ENCODE measurements around the gene PRPF19. TPM values are rescaled to one million over a fixed set of nuclear protein-coding genes. Genes with fewer than 3 reads are reported as not detected.

PRPF19 gene
- total and polyA plus RNA-seq, 4 donors: 49.0 to 115 (median 77.4) TPM

DNA sequence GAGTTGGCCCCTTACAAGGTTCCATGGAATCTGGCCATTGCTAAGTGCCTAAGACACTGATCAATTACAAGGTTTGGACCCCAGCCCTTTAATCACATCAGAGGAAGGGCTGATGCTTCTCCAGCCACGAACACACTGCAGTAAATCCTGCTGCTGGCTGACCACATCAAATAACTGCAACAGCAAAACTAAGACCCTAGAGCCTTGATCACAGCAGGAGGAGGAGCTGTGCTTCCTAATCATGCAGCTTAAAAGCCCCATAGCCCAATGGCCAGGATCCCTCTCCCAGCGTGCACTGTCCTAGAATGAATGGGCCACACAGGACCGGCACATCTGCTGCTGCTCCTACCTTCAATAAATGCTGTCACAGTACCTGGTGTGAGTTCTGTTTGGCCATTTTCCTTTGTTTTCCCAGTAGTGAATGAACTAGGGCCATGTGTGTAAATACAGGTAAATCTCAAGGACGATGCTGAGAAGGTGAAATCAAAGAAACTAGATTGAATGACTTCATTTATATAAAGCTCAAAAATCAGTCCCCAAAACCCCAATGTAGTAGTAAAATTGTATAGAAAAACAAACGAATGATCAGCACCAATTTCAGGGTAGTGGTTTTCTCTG, 26.3 kb downstream of the PRPF19 start:
- H3K36me3 ChIP-seq (ENCODE audit: control insufficient read depth, insufficient read depth, low read length): peaks cover 12% of the 10 kb centered on the region
- no peak overlapping the region for H3K4me3 ChIP-seq (ENCODE audit: low read depth, low read length)
- H3K27ac ChIP-seq (ENCODE audit: low read depth, low read length): no peak overlapping the region
- no peaks in the 10 kb centered on the region for H3K9me3 ChIP-seq (ENCODE audit: control insufficient read depth, insufficient read depth, low read length)
- DNase-seq (ENCODE audit: low read depth in 4 of 6, low spot score in 6 of 6): peak in 1 of 6 donors; percentile 41
- WGBS (ENCODE audit: insufficient coverage): 44% methylated on average over 2 of the region's 5 CpGs
- no peaks in the 10 kb centered on the region for H3K27me3 ChIP-seq (ENCODE audit: control insufficient read depth, insufficient read depth, low read length)
- H3K4me1 ChIP-seq (ENCODE audit: control insufficient read depth, insufficient read depth, low read length): peaks cover 8% of the 10 kb centered on the region

DNA sequence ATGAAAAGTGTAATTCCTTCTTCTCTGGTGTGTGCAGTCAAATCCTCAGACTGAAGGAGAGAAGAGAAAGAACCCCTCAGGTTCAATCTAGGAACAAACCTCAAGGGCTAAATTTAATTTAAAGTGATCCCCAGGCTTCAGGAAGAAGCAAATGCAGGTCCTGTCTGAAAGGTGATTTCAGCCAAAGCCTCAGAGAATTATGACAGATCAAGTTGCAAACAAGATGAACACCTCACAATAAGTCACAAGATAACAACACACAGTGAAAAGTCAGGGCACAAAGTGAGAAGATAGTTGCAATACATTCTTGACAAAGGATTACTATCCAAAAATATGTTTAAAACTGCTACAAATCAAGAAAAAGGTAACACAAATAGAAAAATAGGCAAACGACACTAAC, 27.3 kb downstream of the PRPF19 start:
- DNase-seq (ENCODE audit: low read depth in 4 of 6, low spot score in 6 of 6): no peak
- H3K27me3 ChIP-seq (ENCODE audit: control insufficient read depth, insufficient read depth, low read length): no peaks in the 10 kb centered on the region
- H3K4me1 ChIP-seq (ENCODE audit: control insufficient read depth, insufficient read depth, low read length): peaks cover 11% of the 10 kb centered on the region
- H3K9me3 ChIP-seq (ENCODE audit: control insufficient read depth, insufficient read depth, low read length): no peaks in the 10 kb centered on the region
- H3K27ac ChIP-seq (ENCODE audit: low read depth, low read length): peak overlapping the region; percentile 10
- no CpG with 5 or more reads among the region's 1 CpG for WGBS (ENCODE audit: insufficient coverage)
- peaks cover 19% of the 10 kb centered on the region for H3K36me3 ChIP-seq (ENCODE audit: control insufficient read depth, insufficient read depth, low read length)
- H3K4me3 ChIP-seq (ENCODE audit: low read depth, low read length): no peak overlapping the region

DNA sequence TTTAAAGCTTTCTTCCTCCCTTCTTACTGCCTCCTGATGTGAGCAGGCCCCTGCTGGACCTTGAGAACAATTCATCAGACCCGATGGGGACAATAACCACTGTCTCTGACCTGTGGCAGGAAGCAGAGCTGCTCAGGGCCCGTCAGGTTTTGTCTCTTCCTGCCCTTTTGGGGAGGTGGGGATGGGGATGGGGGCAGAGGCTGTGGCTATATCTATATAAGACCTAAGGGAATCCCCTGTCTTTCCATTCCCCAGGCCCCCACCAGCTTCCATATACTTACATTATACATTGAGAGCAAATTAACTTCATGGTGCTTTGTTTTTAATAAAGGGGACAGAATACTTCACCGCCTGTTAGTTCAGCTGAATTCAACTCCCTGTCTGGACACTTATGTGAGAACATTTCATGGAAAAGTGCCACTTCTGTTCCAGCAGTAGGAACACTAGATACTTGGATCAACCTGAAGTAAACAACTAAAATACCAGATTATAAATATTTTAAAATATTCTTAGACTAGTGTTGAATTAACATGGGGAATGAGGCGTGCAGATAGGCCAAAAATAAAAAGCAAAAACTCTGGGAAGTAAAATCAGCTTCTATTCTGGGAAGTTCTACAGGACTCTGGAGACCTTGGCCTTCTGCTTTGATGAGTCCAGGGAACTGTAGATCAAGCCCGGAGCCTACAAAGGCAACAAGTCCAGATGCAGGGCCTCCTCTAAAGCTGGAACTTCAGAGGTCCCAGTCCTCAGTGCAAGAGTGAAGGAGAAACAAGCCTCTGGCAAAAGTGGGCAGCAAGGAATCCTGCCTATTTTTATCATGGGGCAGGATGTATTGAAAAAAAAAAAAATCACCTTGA, 27.9 kb downstream of the PRPF19 start:
- Histone ChIP-seq H3K4me3 (ENCODE audit: low read depth, low read length) (no peak overlapping the region), H3K4me1 (ENCODE audit: control insufficient read depth, insufficient read depth, low read length) (peaks cover 11% of the 10 kb centered on the region), H3K9me3 (ENCODE audit: control insufficient read depth, insufficient read depth, low read length) (no peaks in the 10 kb centered on the region), H3K27me3 (ENCODE audit: control insufficient read depth, insufficient read depth, low read length) (no peaks in the 10 kb centered on the region), H3K27ac (ENCODE audit: low read depth, low read length) (peak overlapping the region; percentile 10), H3K36me3 (ENCODE audit: control insufficient read depth, insufficient read depth, low read length) (peaks cover 19% of the 10 kb centered on the region)
- no peak for DNase-seq (ENCODE audit: low read depth in 4 of 6, low spot score in 6 of 6)
- WGBS (ENCODE audit: insufficient coverage): 63% methylated on average over 3 of the region's 5 CpGs

DNA sequence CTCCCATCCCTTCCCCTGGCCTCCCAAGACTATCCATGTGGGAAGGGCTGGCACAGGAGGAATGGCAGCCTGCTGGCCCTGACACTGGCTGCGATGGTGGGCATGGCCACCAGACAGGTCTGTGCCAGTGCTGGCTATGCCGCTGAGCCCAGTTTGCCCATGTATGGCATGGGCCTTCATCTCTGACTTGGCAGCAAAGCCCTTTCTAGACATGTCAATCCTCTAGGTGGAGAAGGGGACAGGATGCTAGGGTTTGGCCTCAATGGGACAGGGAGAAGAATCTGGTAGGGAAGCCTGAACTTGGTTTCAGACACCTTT, 30.3 kb downstream of the PRPF19 start:
- Histone ChIP-seq H3K4me1 (ENCODE audit: control insufficient read depth, insufficient read depth, low read length) (peaks cover 26% of the 10 kb centered on the region), H3K9me3 (ENCODE audit: control insufficient read depth, insufficient read depth, low read length) (no peaks in the 10 kb centered on the region), H3K4me3 (ENCODE audit: low read depth, low read length) (no peak overlapping the region), H3K36me3 (ENCODE audit: control insufficient read depth, insufficient read depth, low read length) (peaks cover 19% of the 10 kb centered on the region), H3K27ac (ENCODE audit: low read depth, low read length) (no peak overlapping the region), H3K27me3 (ENCODE audit: control insufficient read depth, insufficient read depth, low read length) (no peaks in the 10 kb centered on the region)
- 93% methylated on average over 2 of the region's 2 CpGs for WGBS (ENCODE audit: insufficient coverage)
- DNase-seq (ENCODE audit: low read depth in 4 of 6, low spot score in 6 of 6): no peak

DNA sequence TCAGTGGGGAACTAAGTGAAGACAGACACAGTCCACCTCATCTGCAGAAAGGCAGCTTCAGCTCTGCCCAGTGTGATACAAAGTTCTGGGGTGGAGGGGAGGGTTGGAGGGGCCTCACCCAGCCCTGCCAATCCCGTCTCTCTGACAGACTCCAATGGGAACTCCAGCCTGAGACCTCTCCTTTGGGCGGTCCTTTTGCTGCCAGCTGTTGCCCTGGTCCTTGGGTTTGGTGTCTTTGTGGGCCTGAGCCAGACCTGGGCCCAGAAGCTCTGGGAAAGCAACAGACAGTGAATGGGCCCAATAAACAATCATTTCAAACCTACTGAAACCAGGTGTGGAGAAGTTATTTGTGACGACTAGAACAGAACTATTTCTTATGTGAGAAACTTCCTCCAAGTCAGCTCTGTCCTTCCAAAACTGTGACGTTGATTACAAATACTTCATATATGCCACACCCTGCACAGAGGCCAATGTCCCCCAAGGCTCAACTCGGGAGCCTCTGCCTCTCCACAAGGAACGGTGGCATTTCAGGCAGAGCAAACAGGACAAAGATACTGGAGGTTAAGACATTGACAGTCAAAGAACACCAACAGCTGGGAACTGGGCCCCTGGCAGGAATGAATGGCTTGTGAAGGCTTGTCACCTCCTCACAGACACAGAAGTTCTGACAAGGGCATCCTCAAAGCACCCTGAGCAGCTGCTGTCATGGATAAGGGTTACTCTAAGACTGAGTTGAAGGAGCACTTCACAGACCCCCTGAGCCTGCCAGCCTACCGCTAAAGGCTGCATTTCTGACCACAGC, 30.8 kb downstream of the PRPF19 start:
- H3K27ac ChIP-seq (ENCODE audit: low read depth, low read length): no peak overlapping the region
- no peaks in the 10 kb centered on the region for H3K9me3 ChIP-seq (ENCODE audit: control insufficient read depth, insufficient read depth, low read length)
- H3K36me3 ChIP-seq (ENCODE audit: control insufficient read depth, insufficient read depth, low read length): peaks cover 17% of the 10 kb centered on the region
- no peaks in the 10 kb centered on the region for H3K27me3 ChIP-seq (ENCODE audit: control insufficient read depth, insufficient read depth, low read length)
- H3K4me3 ChIP-seq (ENCODE audit: low read depth, low read length): no peak overlapping the region
- DNase-seq (ENCODE audit: low read depth in 4 of 6, low spot score in 6 of 6): no peak
- H3K4me1 ChIP-seq (ENCODE audit: control insufficient read depth, insufficient read depth, low read length): peaks cover 28% of the 10 kb centered on the region
- WGBS (ENCODE audit: insufficient coverage): 98% methylated on average over 5 of the region's 7 CpGs

DNA sequence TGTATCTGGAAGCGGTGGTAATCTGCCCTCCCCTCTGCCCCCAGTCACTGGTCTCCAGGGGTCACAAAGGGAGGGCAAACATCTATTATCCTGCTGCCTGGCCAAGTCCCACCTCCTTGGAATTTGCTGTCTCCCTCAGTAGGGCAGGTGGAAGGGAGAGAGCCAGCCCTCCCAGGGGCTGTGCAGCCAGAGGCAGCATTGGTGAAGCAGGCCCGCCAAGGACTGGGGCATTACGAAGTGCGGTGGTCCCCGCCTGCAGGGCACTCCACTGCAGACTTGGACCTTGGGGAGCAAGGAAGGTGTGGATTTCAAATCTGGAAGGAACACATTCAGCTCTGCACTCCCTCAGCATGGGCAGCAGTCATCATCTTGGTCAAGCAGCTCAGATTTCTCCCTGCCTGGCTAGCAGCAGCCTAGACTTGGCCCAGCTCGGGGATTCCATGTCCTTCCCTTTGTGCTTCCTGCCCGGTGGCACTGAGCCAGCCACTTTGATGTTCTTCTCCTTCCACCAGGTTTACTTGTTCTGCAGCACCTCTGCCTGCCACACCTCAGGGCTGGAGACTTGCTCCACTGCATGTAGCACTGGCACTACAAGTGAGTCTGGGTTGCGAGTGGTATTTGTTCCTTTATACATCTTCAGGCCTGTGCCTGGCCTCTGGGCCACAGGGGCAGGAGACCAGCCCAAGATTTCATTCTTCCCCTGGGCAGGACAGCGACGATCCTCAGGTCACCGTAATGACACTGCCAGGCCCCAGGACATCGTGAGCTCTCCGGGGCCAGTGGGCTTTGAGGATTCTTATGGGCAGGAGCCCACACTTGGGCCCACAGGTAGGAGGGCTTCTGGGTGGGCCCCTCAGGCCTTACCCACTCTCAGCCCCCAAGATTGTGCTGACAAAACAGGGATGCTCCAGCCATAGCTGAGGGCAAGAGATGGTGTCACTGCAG, 31.7 kb downstream of the PRPF19 start:
- peaks cover 28% of the 10 kb centered on the region for H3K4me1 ChIP-seq (ENCODE audit: control insufficient read depth, insufficient read depth, low read length)
- no peak for DNase-seq (ENCODE audit: low read depth in 4 of 6, low spot score in 6 of 6)
- H3K27me3 ChIP-seq (ENCODE audit: control insufficient read depth, insufficient read depth, low read length): no peaks in the 10 kb centered on the region
- WGBS (ENCODE audit: insufficient coverage): 99% methylated on average over 12 of the region's 13 CpGs
- no peak overlapping the region for H3K27ac ChIP-seq (ENCODE audit: low read depth, low read length)
- no peak overlapping the region for H3K4me3 ChIP-seq (ENCODE audit: low read depth, low read length)
- no peaks in the 10 kb centered on the region for H3K9me3 ChIP-seq (ENCODE audit: control insufficient read depth, insufficient read depth, low read length)
- H3K36me3 ChIP-seq (ENCODE audit: control insufficient read depth, insufficient read depth, low read length): peaks cover 14% of the 10 kb centered on the region

DNA sequence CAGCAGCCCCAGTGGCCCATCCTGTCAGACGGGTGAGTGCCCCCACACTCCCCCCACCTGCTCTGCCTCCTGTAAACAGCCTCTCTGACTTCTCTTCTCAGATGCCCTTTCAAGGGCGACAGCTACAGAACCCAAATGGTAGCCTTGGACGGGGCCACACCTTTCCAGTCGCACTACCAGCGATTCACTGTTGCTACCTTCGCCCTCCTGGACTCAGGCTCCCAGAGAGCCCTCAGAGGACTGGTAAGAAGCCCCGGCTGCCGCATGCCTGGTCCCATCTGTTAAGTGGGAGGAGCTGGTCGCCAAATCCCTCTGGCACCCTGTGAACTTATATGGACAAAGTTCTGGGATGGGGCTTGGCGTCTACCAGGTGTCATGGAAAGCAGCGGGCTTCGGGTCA, 32.9 kb downstream of the PRPF19 start:
- H3K4me1 ChIP-seq (ENCODE audit: control insufficient read depth, insufficient read depth, low read length): peaks cover 32% of the 10 kb centered on the region
- H3K27ac ChIP-seq (ENCODE audit: low read depth, low read length): no peak overlapping the region
- DNase-seq (ENCODE audit: low read depth in 4 of 6, low spot score in 6 of 6): no peak
- 91% methylated on average over 7 of the region's 12 CpGs for WGBS (ENCODE audit: insufficient coverage)
- H3K9me3 ChIP-seq (ENCODE audit: control insufficient read depth, insufficient read depth, low read length): no peaks in the 10 kb centered on the region
- H3K36me3 ChIP-seq (ENCODE audit: control insufficient read depth, insufficient read depth, low read length): peaks cover 14% of the 10 kb centered on the region
- H3K4me3 ChIP-seq (ENCODE audit: low read depth, low read length): no peak overlapping the region
- H3K27me3 ChIP-seq (ENCODE audit: control insufficient read depth, insufficient read depth, low read length): no peaks in the 10 kb centered on the region

DNA sequence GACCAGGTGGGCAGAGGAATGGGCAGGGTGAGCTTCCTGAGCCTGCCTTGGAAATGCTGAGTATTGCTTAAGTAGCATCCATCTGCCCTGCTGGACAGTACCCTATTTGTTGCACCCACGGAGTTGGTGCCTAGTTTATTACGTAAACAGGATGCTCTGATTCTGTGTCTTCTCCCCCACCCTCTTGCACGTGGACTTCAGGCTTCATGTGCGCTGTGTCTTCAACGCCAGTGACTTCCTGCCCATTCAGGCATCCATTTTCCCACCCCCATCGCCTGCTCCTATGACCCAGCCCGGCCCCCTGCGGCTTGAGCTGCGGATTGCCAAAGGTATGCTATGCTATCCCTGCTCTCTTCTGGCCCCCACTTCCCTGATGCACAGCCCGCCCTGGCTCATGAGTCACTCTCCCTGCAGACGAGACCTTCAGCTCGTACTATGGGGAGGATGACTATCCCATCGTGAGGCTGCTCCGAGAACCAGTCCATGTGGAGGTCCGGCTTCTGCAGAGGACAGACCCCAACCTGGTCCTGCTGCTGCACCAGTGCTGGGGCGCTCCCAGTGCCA, 33.3 kb downstream of the PRPF19 start:
- H3K36me3 ChIP-seq (ENCODE audit: control insufficient read depth, insufficient read depth, low read length): peaks cover 14% of the 10 kb centered on the region
- no peak overlapping the region for H3K27ac ChIP-seq (ENCODE audit: low read depth, low read length)
- H3K4me1 ChIP-seq (ENCODE audit: control insufficient read depth, insufficient read depth, low read length): peaks cover 32% of the 10 kb centered on the region
- 68% methylated on average over 16 of the region's 16 CpGs for WGBS (ENCODE audit: insufficient coverage)
- no peak overlapping the region for H3K4me3 ChIP-seq (ENCODE audit: low read depth, low read length)
- no peaks in the 10 kb centered on the region for H3K27me3 ChIP-seq (ENCODE audit: control insufficient read depth, insufficient read depth, low read length)
- H3K9me3 ChIP-seq (ENCODE audit: control insufficient read depth, insufficient read depth, low read length): no peaks in the 10 kb centered on the region
- no peak for DNase-seq (ENCODE audit: low read depth in 4 of 6, low spot score in 6 of 6)

All from spinal cord (tissue), 10 donors.